ENCODE data around the gene FOLR1.

GRCh38 chr11:72243173-72244059 is 51.5 kb downstream of the FOLR1 start:
- TF ChIP-seq CTCF (IDR thresholded peaks at IDR 0.05; ENCODE audit: insufficient read depth, low read length) (no peak), REST (IDR thresholded peaks at IDR 0.05; ENCODE audit: insufficient replicate concordance, low read depth) (no peak), GABPA (IDR thresholded peaks at IDR 0.05; ENCODE audit: low read depth) (no peak), POLR2AphosphoS5 (IDR thresholded peaks at IDR 0.05; ENCODE audit: low read depth) (no peak), SPI1 (IDR thresholded peaks at IDR 0.05; ENCODE audit: borderline replicate concordance, low read depth) (no peak)
